Measurements from ENCODE around the gene LHX8. TPM values are rescaled to one million over a fixed set of nuclear protein-coding genes. Genes with fewer than 3 reads are reported as not detected.

Gene LHX8
- total RNA-seq: under 0.01 TPM in 1 of 2 replicates, not detected in the other

GRCh38 chr1:75133750-75134646 is at the start of gene LHX8:
Gene LHX8, plus strand, starts transcription at chr1:75134388. Its CDS starts 2,227 bp downstream, at chr1:75136615.

